ENCODE results near the gene AKNAD1.

The AKNAD1 gene

DNA sequence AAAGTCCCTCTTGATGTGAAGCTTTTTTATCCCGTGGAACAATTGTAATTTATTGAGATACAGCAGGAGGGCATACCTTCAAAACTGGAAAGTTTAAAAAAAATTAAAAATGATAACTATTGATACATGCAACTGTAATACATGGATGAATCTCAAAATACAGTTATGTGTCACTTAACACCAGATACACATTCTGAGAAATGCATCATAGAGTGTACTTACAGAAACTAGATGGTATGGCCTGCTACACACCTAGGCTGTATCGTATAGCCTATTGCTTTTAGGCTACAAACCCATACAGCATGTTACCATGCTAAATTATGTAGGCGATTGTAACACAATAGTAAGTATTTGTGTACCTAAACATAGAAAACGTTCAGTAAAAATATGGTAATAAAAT, 7.1 kb upstream of the AKNAD1 start:
- DNase-seq, result no peak

DNA sequence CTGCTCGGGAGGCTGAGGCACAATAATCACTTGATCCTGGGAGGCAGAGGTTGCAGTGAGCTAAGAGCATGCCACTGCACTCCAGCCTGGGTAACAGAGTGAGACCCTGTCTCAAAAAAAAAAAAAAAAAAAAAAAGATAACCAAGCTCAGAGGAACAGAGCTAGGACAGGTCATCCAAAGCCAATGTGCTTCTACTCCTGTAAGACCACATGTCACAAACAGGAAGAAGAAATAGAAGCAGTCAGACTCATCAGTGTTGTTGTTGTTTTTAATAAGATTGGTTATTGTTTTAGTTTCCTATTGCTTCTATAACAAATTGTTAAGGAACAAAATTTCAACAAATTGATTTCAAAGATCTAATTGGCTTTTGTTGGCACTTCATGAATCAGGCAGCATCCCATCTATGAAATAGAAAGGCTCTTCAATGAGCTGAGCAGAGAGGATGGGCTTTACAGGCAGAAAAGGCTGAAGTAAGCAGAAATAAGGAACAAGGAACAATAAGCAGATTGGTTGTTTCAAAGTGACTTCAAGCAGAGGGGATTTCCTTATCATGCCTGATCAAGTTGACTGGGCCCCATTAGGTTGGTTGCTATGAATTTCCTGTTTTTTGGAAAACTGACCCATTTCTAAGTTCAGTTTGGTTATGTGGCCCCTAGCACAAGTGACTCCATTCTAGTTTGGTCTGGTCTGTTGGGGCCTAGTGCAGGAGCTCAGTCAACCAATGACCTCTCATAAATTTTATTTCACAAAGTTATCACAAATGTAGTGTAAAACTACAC, 6.0 kb upstream of the AKNAD1 start:
- DNase-seq, result no peak

GRCh38 chr1:108862017-108862610, 5.2 kb upstream of the AKNAD1 start:
- DNase-seq, result no peak

DNA sequence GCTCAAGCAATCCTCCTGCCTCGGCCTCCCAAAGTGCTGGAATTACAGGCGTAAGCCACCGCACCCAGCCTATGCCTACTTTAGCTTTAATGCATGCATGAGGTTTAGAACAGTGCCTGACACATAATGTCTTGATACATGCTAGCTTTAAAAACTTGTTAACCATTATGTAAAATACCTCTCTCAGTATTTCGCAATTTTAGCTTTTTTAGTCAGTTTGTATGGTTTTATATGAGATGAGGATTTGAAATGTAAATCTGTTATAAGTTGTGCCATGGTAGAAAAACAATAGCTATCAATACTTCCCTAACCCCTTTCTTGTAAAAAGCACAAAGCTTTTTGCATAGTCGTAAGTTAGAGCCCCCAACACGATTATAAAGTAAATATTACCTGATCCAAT, 4.7 kb upstream of the AKNAD1 start:
- no peak for DNase-seq

DNA sequence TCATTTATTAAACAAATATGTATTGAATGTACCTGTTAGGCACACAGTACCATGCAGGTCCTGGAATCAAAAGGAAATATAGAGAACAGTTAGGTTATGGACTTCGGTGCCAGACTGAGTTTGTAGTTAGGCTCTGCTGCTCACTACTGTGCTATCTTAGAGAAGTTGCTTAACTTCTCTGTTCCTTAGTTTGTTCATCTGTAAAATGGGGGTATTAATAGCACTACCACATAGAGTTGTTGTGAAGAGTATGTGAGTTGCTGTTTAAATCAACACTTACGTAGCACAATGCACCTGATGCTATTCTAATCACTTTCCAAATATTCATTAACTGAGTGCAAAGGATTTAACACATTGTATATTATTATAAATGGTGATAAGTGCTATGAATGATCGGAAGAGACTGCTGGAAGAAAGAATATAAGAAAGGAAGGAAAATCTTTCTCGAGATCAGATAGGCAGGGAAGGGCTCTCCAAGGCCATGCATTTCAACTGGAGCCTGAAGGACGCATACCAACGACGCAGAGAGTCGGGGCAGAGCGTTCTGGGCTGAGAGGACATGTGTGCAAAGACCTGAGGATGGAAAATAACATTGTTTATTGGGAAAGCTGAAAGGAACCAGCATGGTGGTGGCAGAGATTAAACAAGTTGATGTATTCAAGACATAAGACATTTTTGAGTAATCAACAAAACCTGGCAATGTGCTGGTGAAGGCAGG, 3.5 kb upstream of the AKNAD1 start:
- no peak for DNase-seq

DNA sequence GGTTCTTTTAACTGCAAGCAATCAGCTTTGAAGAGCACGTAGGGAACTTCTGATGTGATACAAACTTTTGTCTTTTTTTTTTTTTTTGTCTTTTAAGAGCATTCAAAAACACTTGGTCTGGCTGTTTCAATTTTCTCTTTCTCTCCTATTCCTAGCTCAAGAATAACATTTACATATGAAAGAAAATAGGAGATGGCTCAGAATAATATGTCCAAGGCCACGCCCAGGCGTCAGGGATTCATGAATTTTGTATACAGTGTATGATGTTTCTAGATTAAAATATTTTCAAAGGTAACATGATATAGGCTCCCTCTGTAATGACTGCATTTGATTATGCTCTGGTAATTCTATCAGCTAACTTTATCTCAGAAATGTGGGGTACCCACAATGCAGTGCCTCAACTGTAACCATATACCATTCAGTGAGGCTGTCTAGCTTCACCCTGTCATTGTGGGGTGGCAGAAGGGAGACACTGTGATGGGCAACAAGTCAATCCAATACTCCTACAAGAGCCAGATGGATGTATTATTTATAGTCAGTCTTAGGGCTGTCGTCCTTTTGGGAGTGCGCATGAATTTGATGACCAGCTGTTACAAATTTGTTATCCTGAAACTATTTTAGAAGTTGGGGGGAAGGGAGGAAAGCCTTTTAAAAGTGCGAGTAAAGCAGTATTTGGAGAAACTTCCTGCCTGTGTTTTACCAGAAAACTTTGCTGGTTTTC, 1.5 kb upstream of the AKNAD1 start:
- no peak for DNase-seq

GRCh38 chr1:108854221-108855019, 2.5 kb downstream of the AKNAD1 start:
- DNase-seq, result no peak

DNA sequence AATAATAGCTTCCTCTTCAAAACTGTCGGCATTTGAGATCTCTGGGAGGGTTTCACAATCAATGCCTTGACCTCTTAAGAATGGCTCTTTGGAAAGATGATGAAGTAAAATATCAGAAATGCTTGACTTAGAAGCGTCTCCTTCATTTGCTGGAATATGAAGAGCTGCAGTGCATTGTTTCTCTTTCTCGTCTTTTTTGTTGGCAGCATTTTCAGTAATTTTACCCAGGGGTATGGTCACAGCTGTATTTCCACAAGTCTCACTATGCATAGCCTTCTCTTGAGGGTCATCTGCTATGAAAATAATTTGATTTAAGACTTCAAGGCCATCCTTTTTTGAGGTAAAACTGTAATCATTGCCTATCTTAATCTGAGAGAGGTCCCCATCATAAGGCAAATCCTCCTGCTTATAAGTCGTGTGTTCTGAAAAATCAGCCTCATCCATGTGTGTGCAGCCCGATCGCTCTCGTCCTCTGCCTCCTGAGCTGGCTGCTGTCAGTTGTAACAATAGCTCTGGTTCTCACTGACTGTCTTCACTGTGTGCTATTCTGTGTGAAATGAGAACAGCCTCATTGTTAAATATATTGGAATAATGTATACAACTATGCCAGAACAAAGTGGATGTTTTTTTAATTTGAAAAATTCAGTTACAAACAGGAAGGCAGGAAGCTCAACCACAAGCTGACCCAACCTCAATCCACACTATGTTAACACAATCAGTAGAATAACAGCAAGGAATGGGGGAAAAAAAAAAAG, 4.5 kb downstream of the AKNAD1 start:
- DNase-seq, result no peak

- no peak for DNase-seq
These were observed 5.3 kb downstream of the AKNAD1 start for GRCh38 chr1:108851567-108851966.

GRCh38 chr1:108850929-108851328, 6.0 kb downstream of the AKNAD1 start:
- no peak for DNase-seq

DNA sequence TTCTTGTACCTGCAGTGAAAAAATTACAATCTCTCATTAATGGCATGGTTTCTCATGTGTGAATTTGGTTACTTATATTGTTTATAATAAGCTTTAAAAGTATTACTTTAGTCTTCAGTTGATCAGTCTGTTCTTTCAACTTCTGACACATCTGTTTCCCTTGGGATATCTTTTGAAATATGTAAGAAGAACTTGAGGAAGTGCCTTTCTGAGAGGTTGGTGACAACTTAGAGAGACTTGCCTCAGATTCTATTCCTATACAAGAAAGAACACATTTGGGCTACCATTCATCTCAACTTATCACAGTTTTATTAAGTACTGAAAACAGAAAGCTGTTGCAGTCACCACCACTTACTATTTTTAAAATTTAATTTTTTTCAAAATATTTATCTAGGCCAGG, 8.1 kb downstream of the AKNAD1 start:
- no peak for DNase-seq

DNA sequence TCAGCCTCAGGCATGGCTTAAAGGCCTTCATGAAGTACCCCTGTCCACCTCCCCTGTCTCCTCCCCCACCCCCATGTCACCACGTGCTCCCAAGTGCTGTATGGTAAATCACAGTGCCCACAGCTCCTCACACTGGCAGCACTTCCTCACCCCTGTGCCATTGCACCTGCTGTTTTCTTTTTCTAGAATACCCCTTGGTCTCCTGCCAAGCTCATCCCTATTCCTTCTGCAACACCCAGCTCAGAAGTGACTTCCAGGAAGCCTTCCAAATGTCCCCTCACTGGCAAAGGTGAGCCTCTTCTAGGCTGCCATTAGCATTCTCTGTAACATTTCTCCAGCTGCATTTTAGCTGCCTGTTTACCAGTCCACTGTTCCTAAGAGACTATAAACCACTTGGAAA, 9.4 kb downstream of the AKNAD1 start:
- no peak for DNase-seq

GRCh38 chr1:108845991-108846390, 10.9 kb downstream of the AKNAD1 start:
- no peak for DNase-seq

DNA sequence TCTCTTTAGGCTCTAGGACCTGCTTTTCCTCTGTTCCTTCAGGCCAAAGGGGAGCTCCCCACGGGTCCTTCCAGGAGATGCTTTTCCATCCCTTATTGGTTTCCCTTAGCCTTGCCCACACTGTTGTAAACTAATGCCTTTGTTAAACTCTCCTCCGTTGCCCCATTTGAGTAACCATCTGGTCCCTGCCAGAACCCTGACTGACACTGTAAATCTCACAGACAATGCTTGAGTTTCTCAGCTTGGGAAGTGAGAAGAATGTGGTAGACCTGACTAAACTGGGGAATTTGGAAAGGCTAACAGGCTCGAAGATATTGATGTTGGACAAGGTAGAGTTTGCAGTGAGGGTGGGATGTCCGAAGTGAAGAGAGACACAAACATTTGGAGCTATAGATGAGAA, 11.4 kb downstream of the AKNAD1 start:
- no peak for DNase-seq

DNA sequence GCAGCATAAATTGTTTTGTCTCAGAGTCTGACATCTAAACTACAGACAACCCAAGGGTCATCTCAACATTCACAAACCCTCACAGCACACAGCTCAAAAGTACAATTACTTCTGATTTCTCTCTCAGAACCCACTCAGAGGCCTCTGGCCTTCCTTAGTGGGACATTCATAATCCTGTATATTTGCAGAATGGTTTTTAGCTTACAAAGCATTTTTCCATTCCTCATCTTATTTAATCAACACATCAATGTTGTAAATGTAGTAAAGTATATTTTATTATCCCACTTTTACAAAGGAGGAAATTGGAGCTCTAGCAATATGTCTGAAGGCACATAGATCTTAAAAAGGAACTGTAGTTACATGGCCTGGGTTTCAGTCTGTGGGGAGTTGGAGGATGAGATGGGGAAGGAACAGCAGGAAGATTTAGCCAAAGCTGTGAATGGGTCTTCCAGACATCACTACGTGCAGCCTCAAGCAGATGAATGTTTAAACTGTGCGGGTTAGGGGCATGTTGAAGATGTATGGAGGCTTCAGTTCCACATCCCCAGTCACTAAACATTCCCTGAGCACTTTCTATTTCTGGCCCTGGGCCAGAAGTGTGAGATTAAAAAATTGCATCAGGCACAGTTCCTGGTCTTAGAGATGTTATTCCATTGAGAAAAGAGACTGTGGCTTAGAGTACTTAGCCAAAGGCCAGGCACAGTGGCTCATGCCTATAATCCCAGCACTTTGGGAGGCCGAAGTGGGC, 13.3 kb downstream of the AKNAD1 start:
- DNase-seq, result no peak

- no peak for DNase-seq
These were observed 14.2 kb downstream of the AKNAD1 start for GRCh38 chr1:108842525-108843181.

GRCh38 chr1:108841703-108842102, 15.2 kb downstream of the AKNAD1 start:
- DNase-seq, result no peak

GRCh38 chr1:108832929-108833328, 24.0 kb downstream of the AKNAD1 start:
- no peak for DNase-seq

- DNase-seq, result no peak
These were observed 25.7 kb downstream of the AKNAD1 start for GRCh38 chr1:108831225-108831624.

Measured in CD4-positive, alpha-beta T cell treated with Interferon alpha-2 for 1 hour (primary cell).